Kidney (tissue), 14 donors: ENCODE data around the gene KRT31. TPM values are rescaled to one million over a fixed set of nuclear protein-coding genes. Genes with fewer than 3 reads are reported as not detected.

Experiments
- DNase-seq, 5 donors: peaks; one replicate each; pipeline ENCODE4 v3.0.0-alpha.2; 2013 to 2020
- FAIRE-seq: peaks from 2 replicates; lab custom pipeline; 2012; peaks lifted over from hg19 to GRCh38; lab: Jason Lieb, UNC
- H3K27ac ChIP-seq, 2 donors: one replicate each; pipeline ENCODE4 v1.7.0; 2013; ENCODE audit warnings: low read depth in 2 of 2, low read length in 2 of 2, inconsistent platforms in 1 of 2
- H3K27me3 ChIP-seq: one replicate; pipeline ENCODE4 v1.7.1; 2013; ENCODE audit warnings: low read length, inconsistent platforms; ENCODE audit not compliant: control insufficient read depth, insufficient read depth
- H3K36me3 ChIP-seq, 3 donors: one replicate each; pipeline versions ENCODE4 v1.7.0 to v1.7.1; 2013; ENCODE audit warnings: low read length in 3 of 3, control low read depth in 1 of 3, inconsistent platforms in 1 of 3; ENCODE audit not compliant: insufficient read depth in 3 of 3, control insufficient read depth in 2 of 3
- H3K4me1 ChIP-seq, 3 donors: one replicate each; pipeline versions ENCODE4 v1.7.0 to v1.7.1; 2013; ENCODE audit warnings: low read length in 3 of 3, inconsistent platforms in 1 of 3, low read depth in 1 of 3; ENCODE audit not compliant: control insufficient read depth in 2 of 3, insufficient read depth in 2 of 3
- H3K4me3 ChIP-seq, 3 donors: one replicate each; pipeline versions ENCODE4 v1.7.0 to v1.8.1; 2013; ENCODE audit warnings: low read length in 3 of 3, control low read depth in 1 of 3, inconsistent platforms in 1 of 3
- H3K9ac ChIP-seq, 3 donors: one replicate each; pipeline versions ENCODE4 v1.7.0 to v1.7.1; 2013; ENCODE audit warnings: low read length in 3 of 3, control low read depth in 1 of 3, inconsistent platforms in 1 of 3
- H3K9me3 ChIP-seq, 3 donors: one replicate each; pipeline versions ENCODE4 v1.7.0 to v1.7.1; 2013; ENCODE audit warnings: low read length in 3 of 3, control low read depth in 1 of 3, inconsistent platforms in 1 of 3; ENCODE audit not compliant: control insufficient read depth in 2 of 3, insufficient read depth in 1 of 3
- intact Hi-C: fragments of 100-400 bp; cut with DNase I; formaldehyde crosslinking; loops from one replicate; pipeline ENCODE4 v1.11.1; 2022
- polyA plus RNA-seq: library from polyadenylated mRNA; stranded (reverse); fragments of 350-450 nt; fragmentation: Illumina TruSeq; extraction: RNeasy Lipid Tissue Mini Kit (QIAGEN cat#74804); gene quantifications from one replicate; pipeline ENCODE4 v1.2.3, GENCODE V29; 2014; ENCODE audit warnings: low read depth, low replicate concordance; ENCODE audit not compliant: insufficient read depth
- total RNA-seq: library from RNA; stranded (reverse); fragmentation: NEBNext Ultra II Directional; extraction: Animal tissue kit (Norgen Biotek cat#: 25700); gene quantifications from one replicate; pipeline ENCODE4 v1.2.1, GENCODE V29; 2021
- TF ChIP-seq, protein P1 (sequence below): IDR thresholded peaks from 3 replicates; pipeline ENCODE4 v1.5.1; 2012; ENCODE audit warnings: mild to moderate bottlenecking, moderate library complexity, borderline replicate concordance; ENCODE audit not compliant: insufficient read depth; ENCODE audit errors: extremely low read depth
- donor health status: control.
- donor health status: control.
- donor health status: control.
- donor health status: control.
- donor health status: control.
- donor health status: DM: yes; HTN: yes; CAD: no.
- donor health status: Normal renal cell carcinoma (clear cell type).

Gene KRT31
- total and polyA plus RNA-seq, 2 donors from 2014 or later: not detected

DNA sequence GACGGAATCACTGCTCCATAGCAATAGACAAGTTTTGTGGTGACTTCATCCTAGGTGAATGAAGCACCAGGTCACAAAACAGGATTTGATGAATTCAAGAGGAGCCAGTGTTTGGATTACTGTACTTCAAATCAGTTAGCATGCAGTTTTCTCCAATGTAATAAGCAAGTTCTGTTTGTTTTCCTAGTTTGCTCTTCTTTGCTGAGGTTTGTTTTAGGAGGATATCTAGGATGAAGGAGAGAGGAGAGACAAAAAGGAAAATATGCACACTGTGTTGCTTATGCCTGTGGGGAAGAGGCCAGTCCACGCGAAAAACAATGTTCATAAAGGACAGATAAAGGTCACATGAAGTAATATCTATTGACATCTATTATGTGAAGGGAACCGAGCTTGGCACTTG, 18.0 kb upstream of the KRT31 start:
- FAIRE-seq: no peak
- Histone ChIP-seq H3K9me3 (no peaks in the 10 kb centered on the region), H3K4me3 (no peak overlapping the region), H3K9ac (no peak overlapping the region), H3K27me3 (no peaks in the 10 kb centered on the region), H3K4me1 (peaks cover 2 to 16% (median 8%) of the 10 kb centered on the region in 3 donors), H3K36me3 (no peaks in the 10 kb centered on the region), H3K27ac (peak overlapping the region; percentile 30 to 59)
- DNase-seq: no peak
- intact Hi-C loops: no loop called here
- TF ChIP-seq, protein P1, sequence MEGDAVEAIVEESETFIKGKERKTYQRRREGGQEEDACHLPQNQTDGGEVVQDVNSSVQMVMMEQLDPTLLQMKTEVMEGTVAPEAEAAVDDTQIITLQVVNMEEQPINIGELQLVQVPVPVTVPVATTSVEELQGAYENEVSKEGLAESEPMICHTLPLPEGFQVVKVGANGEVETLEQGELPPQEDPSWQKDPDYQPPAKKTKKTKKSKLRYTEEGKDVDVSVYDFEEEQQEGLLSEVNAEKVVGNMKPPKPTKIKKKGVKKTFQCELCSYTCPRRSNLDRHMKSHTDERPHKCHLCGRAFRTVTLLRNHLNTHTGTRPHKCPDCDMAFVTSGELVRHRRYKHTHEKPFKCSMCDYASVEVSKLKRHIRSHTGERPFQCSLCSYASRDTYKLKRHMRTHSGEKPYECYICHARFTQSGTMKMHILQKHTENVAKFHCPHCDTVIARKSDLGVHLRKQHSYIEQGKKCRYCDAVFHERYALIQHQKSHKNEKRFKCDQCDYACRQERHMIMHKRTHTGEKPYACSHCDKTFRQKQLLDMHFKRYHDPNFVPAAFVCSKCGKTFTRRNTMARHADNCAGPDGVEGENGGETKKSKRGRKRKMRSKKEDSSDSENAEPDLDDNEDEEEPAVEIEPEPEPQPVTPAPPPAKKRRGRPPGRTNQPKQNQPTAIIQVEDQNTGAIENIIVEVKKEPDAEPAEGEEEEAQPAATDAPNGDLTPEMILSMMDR: no peak

DNA sequence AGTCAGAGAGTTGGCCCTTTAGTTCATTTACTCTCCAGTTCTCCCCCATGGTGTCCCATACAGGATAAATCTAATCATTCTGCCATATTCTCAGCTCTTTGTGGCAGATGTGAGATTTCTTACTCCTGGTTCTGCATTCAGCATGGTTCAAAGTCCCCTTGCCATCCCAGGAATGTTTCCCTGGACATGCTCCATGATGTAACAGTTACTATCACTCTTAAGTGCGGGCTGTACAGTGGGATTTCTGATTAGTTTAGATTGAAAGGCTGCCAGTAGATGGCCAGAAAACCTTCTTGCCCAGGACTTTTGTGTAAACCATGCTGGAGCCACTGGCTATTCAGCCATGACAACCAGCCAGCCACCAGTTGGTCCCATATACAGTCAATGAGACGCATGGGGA, 16.6 kb upstream of the KRT31 start:
- intact Hi-C loops: no loop called here

DNA sequence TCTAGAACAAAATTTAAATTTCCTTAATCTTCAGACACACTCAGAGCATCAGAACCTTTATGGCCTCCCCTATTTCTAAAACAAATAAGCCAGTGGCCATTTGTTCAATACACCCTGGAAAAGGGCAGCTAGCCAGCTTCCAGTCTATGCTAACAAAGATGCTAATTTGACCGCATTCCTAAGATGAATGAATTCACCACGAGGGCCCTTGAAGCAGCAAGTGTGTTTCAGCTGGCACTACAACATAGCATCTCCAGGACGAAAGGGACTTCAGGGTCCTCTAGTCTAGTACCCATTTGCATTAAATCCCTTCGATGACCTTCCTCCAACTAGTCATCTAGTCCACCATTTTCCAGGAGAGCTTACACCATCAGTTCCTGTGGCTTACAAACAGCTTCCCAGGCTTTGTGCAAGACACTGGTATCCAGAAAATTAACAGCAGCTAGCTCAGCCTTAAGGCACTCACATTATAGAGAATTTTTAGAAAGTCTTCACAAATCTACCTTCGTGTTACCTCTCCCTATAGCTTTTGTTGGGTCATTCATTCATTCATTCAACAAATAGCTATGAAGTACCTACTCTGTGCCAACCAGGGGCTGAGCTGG, 16.0 kb upstream of the KRT31 start:
- intact Hi-C loops: no loop called here
- Histone ChIP-seq H3K4me3 (no peak overlapping the region), H3K27ac (peak overlapping the region in 1 of 2 donors; percentile 28), H3K27me3 (no peaks in the 10 kb centered on the region), H3K4me1 (peaks cover 2 to 16% (median 8%) of the 10 kb centered on the region in 3 donors), H3K9ac (no peak overlapping the region), H3K9me3 (no peaks in the 10 kb centered on the region), H3K36me3 (no peaks in the 10 kb centered on the region)
- TF ChIP-seq, protein P1: no peak
- FAIRE-seq (no peak), DNase-seq (no peak)

More for the DNA sequence above, 16.6 kb upstream of the KRT31 start:
- no peak overlapping the region for H3K4me3 ChIP-seq
- peaks cover 2 to 16% (median 8%) of the 10 kb centered on the region in 3 donors for H3K4me1 ChIP-seq
- no peaks in the 10 kb centered on the region for H3K9me3 ChIP-seq
- TF ChIP-seq, protein P1: no peak
- no peak for DNase-seq
- no peak overlapping the region for H3K9ac ChIP-seq
- H3K27ac ChIP-seq: peak overlapping the region in 1 of 2 donors; percentile 35
- H3K27me3 ChIP-seq: no peaks in the 10 kb centered on the region
- H3K36me3 ChIP-seq: no peaks in the 10 kb centered on the region
- no peak for FAIRE-seq
